ENCODE measurements around the gene OPRM1.

Gene OPRM1

GRCh38 chr6:153997221-153997620 lies 41.8 kb upstream of the OPRM1 start:
- no peak overlapping the region for H3K4me2 ChIP-seq (ENCODE audit: low read length, poor library complexity, severe bottlenecking)
- no peak overlapping the region for H2AFZ ChIP-seq (ENCODE audit: low read depth, low read length)
- no peak overlapping the region for H2AK5ac ChIP-seq (ENCODE audit: low read length, severe bottlenecking)
- no peak overlapping the region for H3K9ac ChIP-seq (ENCODE audit: low read length)
- H4K8ac ChIP-seq (ENCODE audit: low read length): no peak overlapping the region
- WGBS: 62% methylated on average over 1 of the region's 3 CpGs
- no peak overlapping the region for H2BK15ac ChIP-seq (ENCODE audit: low read depth, poor library complexity, severe bottlenecking)
- DNase-seq: no peak
- no peak overlapping the region for H4K91ac ChIP-seq (ENCODE audit: low read length)
- H3K79me1 ChIP-seq (replicated peaks; ENCODE audit: low read length, poor library complexity, severe bottlenecking): no peaks in the 10 kb centered on the region
- H3K27ac ChIP-seq (ENCODE audit: low read length, poor library complexity, severe bottlenecking): no peak overlapping the region
- H3K36me3 ChIP-seq (ENCODE audit: control insufficient read depth in 1 of 2, insufficient read depth in 2 of 2, low read depth in 1 of 2, low read length in 2 of 2): no peaks in the 10 kb centered on the region
- H3K27me3 ChIP-seq (ENCODE audit: control insufficient read depth in 1 of 2, insufficient read depth in 1 of 2, low read length in 2 of 2): no peaks in the 10 kb centered on the region
- no peaks in the 10 kb centered on the region for H3K4me1 ChIP-seq (ENCODE audit: control insufficient read depth, insufficient read depth, low read depth, low read length)
- H2BK120ac ChIP-seq (ENCODE audit: low read depth, low read length): no peak overlapping the region
- no peak overlapping the region for H2BK12ac ChIP-seq (ENCODE audit: low read length in 2 of 2)
- no peaks in the 10 kb centered on the region for H3K9me3 ChIP-seq (ENCODE audit: control insufficient read depth, low read length)
- H3K4me3 ChIP-seq (ENCODE audit: insufficient read depth in 1 of 2, low read depth in 1 of 2, low read length in 2 of 2): no peak overlapping the region
- H3K14ac ChIP-seq (ENCODE audit: low read length in 2 of 2): no peak overlapping the region
- H3K18ac ChIP-seq (ENCODE audit: low read depth in 1 of 2, low read length in 2 of 2): no peak overlapping the region
- H3K4ac ChIP-seq (ENCODE audit: low read depth in 1 of 2, low read length in 2 of 2): no peak overlapping the region
- H3K23ac ChIP-seq (ENCODE audit: low read length in 2 of 2): no peak overlapping the region
- no peak overlapping the region for H2BK5ac ChIP-seq (ENCODE audit: low read depth, low read length, poor library complexity, severe bottlenecking)

DNA sequence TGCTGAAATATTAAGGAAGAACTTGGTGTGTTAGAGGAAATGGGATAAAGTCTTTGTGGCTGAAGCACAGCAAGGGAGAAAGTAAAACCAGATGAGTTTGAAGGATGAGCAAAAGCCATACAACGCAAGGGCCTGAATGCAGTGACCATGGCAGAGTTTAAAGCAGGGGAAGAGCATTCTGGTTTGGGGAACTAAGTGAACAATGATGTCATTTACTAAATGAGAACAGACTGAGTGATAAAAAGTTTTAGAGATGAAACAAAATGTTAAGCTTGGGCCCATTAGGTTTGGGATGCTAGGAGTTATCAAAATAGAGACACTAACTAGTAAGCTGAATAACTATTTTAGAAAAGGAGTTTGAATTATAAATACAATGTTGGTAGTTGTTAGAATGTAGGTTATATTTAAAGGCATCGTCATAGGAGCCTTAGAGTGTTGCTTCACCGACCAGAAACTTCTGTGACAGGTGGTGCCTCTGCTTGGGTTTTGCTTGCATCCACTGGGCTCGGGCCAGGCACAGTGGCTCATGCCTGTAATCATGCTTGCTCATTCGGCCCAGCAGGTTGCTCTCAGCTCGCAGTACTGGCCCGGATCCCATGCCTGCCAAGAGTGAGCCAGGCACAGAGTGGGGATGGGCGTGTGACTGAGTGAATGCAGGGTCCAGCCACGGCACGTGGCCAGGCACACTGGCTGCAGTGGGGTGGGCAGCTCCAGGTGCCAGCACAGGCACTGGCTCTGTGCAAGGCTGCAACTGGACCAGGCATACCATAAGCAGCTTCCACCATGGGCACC lies 37.4 kb upstream of the OPRM1 start:
- Histone ChIP-seq H3K4ac (ENCODE audit: low read depth in 1 of 2, low read length in 2 of 2) (no peak overlapping the region), H3K27ac (ENCODE audit: low read length, poor library complexity, severe bottlenecking) (no peak overlapping the region), H2BK120ac (ENCODE audit: low read depth, low read length) (no peak overlapping the region), H3K4me3 (ENCODE audit: insufficient read depth in 1 of 2, low read depth in 1 of 2, low read length in 2 of 2) (no peak overlapping the region), H2BK12ac (ENCODE audit: low read length in 2 of 2) (no peak overlapping the region), H2AFZ (ENCODE audit: low read depth, low read length) (no peak overlapping the region), H3K14ac (ENCODE audit: low read length in 2 of 2) (no peak overlapping the region), H2BK15ac (ENCODE audit: low read depth, poor library complexity, severe bottlenecking) (no peak overlapping the region), H2AK5ac (ENCODE audit: low read length, severe bottlenecking) (no peak overlapping the region), H3K9me3 (ENCODE audit: control insufficient read depth, low read length) (peaks cover 11% of the 10 kb centered on the region), H3K27me3 (ENCODE audit: control insufficient read depth in 1 of 2, insufficient read depth in 1 of 2, low read length in 2 of 2) (no peaks in the 10 kb centered on the region), H4K91ac (ENCODE audit: low read length) (no peak overlapping the region), H4K8ac (ENCODE audit: low read length) (no peak overlapping the region), H3K36me3 (ENCODE audit: control insufficient read depth in 1 of 2, insufficient read depth in 2 of 2, low read depth in 1 of 2, low read length in 2 of 2) (no peaks in the 10 kb centered on the region), H2BK5ac (ENCODE audit: low read depth, low read length, poor library complexity, severe bottlenecking) (no peak overlapping the region), H3K23ac (ENCODE audit: low read length in 2 of 2) (no peak overlapping the region), H3K9ac (ENCODE audit: low read length) (no peak overlapping the region), H3K4me2 (ENCODE audit: low read length, poor library complexity, severe bottlenecking) (no peak overlapping the region), H3K79me1 (replicated peaks; ENCODE audit: low read length, poor library complexity, severe bottlenecking) (no peaks in the 10 kb centered on the region), H3K18ac (ENCODE audit: low read depth in 1 of 2, low read length in 2 of 2) (no peak overlapping the region), H3K4me1 (ENCODE audit: control insufficient read depth, insufficient read depth, low read depth, low read length) (no peaks in the 10 kb centered on the region)
- DNase-seq: no peak
- WGBS: 80% methylated on average over 10 of the region's 10 CpGs

GRCh38 chr6:154002894-154003293 lies 36.1 kb upstream of the OPRM1 start:
- Histone ChIP-seq H3K18ac (ENCODE audit: low read depth in 1 of 2, low read length in 2 of 2) (no peak overlapping the region), H2BK5ac (ENCODE audit: low read depth, low read length, poor library complexity, severe bottlenecking) (no peak overlapping the region), H3K27me3 (ENCODE audit: control insufficient read depth in 1 of 2, insufficient read depth in 1 of 2, low read length in 2 of 2) (no peaks in the 10 kb centered on the region), H3K4me2 (ENCODE audit: low read length, poor library complexity, severe bottlenecking) (no peak overlapping the region), H2BK12ac (ENCODE audit: low read length in 2 of 2) (no peak overlapping the region), H3K14ac (ENCODE audit: low read length in 2 of 2) (no peak overlapping the region), H2BK120ac (ENCODE audit: low read depth, low read length) (no peak overlapping the region), H2BK15ac (ENCODE audit: low read depth, poor library complexity, severe bottlenecking) (no peak overlapping the region), H4K91ac (ENCODE audit: low read length) (no peak overlapping the region), H3K27ac (ENCODE audit: low read length, poor library complexity, severe bottlenecking) (no peak overlapping the region), H3K9me3 (ENCODE audit: control insufficient read depth, low read length) (peaks cover 11% of the 10 kb centered on the region), H3K4me3 (ENCODE audit: insufficient read depth in 1 of 2, low read depth in 1 of 2, low read length in 2 of 2) (no peak overlapping the region), H3K23ac (ENCODE audit: low read length in 2 of 2) (no peak overlapping the region), H3K4me1 (ENCODE audit: control insufficient read depth, insufficient read depth, low read depth, low read length) (no peaks in the 10 kb centered on the region), H3K9ac (ENCODE audit: low read length) (no peak overlapping the region), H4K8ac (ENCODE audit: low read length) (no peak overlapping the region), H2AK5ac (ENCODE audit: low read length, severe bottlenecking) (no peak overlapping the region), H3K4ac (ENCODE audit: low read depth in 1 of 2, low read length in 2 of 2) (no peak overlapping the region), H3K79me1 (replicated peaks; ENCODE audit: low read length, poor library complexity, severe bottlenecking) (no peaks in the 10 kb centered on the region), H2AFZ (ENCODE audit: low read depth, low read length) (no peak overlapping the region), H3K36me3 (ENCODE audit: control insufficient read depth in 1 of 2, insufficient read depth in 2 of 2, low read depth in 1 of 2, low read length in 2 of 2) (no peaks in the 10 kb centered on the region)
- DNase-seq: no peak
- WGBS: 71% methylated on average over 5 of the region's 5 CpGs

GRCh38 chr6:154010371-154010770 lies 28.7 kb upstream of the OPRM1 start:
- Histone ChIP-seq H3K36me3 (ENCODE audit: control insufficient read depth in 1 of 2, insufficient read depth in 2 of 2, low read depth in 1 of 2, low read length in 2 of 2) (no peaks in the 10 kb centered on the region), H4K8ac (ENCODE audit: low read length) (no peak overlapping the region), H3K9ac (ENCODE audit: low read length) (no peak overlapping the region), H3K4me3 (ENCODE audit: insufficient read depth in 1 of 2, low read depth in 1 of 2, low read length in 2 of 2) (no peak overlapping the region), H3K14ac (ENCODE audit: low read length in 2 of 2) (no peak overlapping the region), H2AFZ (ENCODE audit: low read depth, low read length) (no peak overlapping the region), H4K91ac (ENCODE audit: low read length) (no peak overlapping the region), H3K79me1 (replicated peaks; ENCODE audit: low read length, poor library complexity, severe bottlenecking) (no peaks in the 10 kb centered on the region), H3K9me3 (ENCODE audit: control insufficient read depth, low read length) (no peaks in the 10 kb centered on the region), H2BK15ac (ENCODE audit: low read depth, poor library complexity, severe bottlenecking) (no peak overlapping the region), H2BK120ac (ENCODE audit: low read depth, low read length) (no peak overlapping the region), H2BK5ac (ENCODE audit: low read depth, low read length, poor library complexity, severe bottlenecking) (no peak overlapping the region), H3K4ac (ENCODE audit: low read depth in 1 of 2, low read length in 2 of 2) (no peak overlapping the region), H3K27me3 (ENCODE audit: control insufficient read depth in 1 of 2, insufficient read depth in 1 of 2, low read length in 2 of 2) (no peaks in the 10 kb centered on the region), H3K18ac (ENCODE audit: low read depth in 1 of 2, low read length in 2 of 2) (no peak overlapping the region), H3K27ac (ENCODE audit: low read length, poor library complexity, severe bottlenecking) (no peak overlapping the region), H3K4me2 (ENCODE audit: low read length, poor library complexity, severe bottlenecking) (no peak overlapping the region), H3K23ac (ENCODE audit: low read length in 2 of 2) (no peak overlapping the region), H2AK5ac (ENCODE audit: low read length, severe bottlenecking) (no peak overlapping the region), H3K4me1 (ENCODE audit: control insufficient read depth, insufficient read depth, low read depth, low read length) (no peaks in the 10 kb centered on the region), H2BK12ac (ENCODE audit: low read length in 2 of 2) (no peak overlapping the region)
- WGBS: 84% methylated on average over 1 of the region's 1 CpG
- no peak for DNase-seq
